ENCODE measurements around the gene TMEM255B. TPM values are rescaled to one million over a fixed set of nuclear protein-coding genes. Genes with fewer than 3 reads are reported as not detected.
A peak's percentile ranks its signal among the peaks of the same experiment; 100 is the strongest.

TMEM255B gene
- total RNA-seq, 1 donor from 2014 or later: 321 TPM

DNA sequence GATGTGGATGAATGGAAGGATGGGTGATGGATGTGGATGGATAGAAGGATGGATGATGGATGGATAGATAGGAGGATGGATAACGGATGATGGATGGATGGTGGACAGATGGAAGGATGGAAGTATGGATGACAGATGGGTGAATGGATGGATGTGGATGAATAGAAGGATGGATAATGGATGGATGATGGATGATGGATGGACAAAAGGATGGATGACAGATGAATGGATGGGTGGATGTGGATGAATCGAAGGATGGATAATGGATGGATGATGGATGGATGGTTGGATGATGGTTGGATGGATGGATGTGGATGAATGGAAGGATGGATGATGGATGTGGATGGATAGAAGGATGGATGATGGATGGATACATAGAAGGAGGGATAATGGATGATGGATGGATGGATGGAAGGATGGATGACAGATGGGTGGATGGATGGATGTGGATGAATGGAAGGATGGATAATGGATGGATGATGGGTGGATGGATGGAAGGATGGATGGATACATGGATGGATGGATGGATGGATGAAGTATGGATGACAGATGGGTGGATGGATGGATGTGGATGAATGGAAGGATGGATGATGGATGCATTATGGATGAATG lies 39.3 kb downstream of the TMEM255B start:
- Mint-ChIP-seq H3K27ac (ENCODE audit: unreplicated experiment) (no peak overlapping the region), H3K4me3 (ENCODE audit: unreplicated experiment) (no peak overlapping the region), H3K4me1 (ENCODE audit: unreplicated experiment) (peaks cover 3% of the 10 kb centered on the region), H3K36me3 (ENCODE audit: low read depth, unreplicated experiment) (peaks cover 11% of the 10 kb centered on the region), H3K27me3 (ENCODE audit: unreplicated experiment) (peaks cover 2% of the 10 kb centered on the region), H3K9me3 (ENCODE audit: unreplicated experiment) (no peaks in the 10 kb centered on the region)
- TF ChIP-seq, protein P1, sequence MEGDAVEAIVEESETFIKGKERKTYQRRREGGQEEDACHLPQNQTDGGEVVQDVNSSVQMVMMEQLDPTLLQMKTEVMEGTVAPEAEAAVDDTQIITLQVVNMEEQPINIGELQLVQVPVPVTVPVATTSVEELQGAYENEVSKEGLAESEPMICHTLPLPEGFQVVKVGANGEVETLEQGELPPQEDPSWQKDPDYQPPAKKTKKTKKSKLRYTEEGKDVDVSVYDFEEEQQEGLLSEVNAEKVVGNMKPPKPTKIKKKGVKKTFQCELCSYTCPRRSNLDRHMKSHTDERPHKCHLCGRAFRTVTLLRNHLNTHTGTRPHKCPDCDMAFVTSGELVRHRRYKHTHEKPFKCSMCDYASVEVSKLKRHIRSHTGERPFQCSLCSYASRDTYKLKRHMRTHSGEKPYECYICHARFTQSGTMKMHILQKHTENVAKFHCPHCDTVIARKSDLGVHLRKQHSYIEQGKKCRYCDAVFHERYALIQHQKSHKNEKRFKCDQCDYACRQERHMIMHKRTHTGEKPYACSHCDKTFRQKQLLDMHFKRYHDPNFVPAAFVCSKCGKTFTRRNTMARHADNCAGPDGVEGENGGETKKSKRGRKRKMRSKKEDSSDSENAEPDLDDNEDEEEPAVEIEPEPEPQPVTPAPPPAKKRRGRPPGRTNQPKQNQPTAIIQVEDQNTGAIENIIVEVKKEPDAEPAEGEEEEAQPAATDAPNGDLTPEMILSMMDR (IDR thresholded peaks at IDR 0.05; ENCODE audit: unreplicated experiment): no peak
- no peak for DNase-seq (ENCODE audit: low spot score)

DNA sequence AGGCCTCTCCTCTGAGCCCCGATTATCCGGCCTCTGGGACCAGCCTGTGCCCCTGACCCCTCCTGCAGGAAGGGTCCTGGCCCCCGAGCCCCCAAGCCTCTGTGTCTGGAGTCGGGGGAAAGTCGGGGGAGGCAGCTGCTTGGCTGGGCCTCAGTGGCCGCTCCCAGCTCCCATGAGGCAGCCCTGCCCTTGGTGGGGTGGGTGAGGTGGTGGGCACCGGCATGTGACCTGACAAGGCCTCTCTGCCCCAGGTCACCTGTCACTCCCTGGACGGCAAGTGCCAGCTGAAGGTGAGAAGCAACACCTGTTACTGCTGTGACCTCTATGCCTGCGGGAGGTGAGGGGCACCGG lies 41.5 kb downstream of the TMEM255B start:
- Mint-ChIP-seq H3K36me3 (ENCODE audit: low read depth, unreplicated experiment) (peaks cover 9% of the 10 kb centered on the region), H3K27ac (ENCODE audit: unreplicated experiment) (no peak overlapping the region), H3K27me3 (ENCODE audit: unreplicated experiment) (peaks cover 6% of the 10 kb centered on the region), H3K4me3 (ENCODE audit: unreplicated experiment) (no peak overlapping the region), H3K4me1 (ENCODE audit: unreplicated experiment) (peaks cover 3% of the 10 kb centered on the region), H3K9me3 (ENCODE audit: unreplicated experiment) (no peaks in the 10 kb centered on the region)
- TF ChIP-seq, protein P1 (IDR thresholded peaks at IDR 0.05; ENCODE audit: unreplicated experiment): no peak
- DNase-seq (ENCODE audit: low spot score): no peak

GRCh38 chr13:113801289-113801961 lies 42.4 kb downstream of the TMEM255B start:
- H3K4me3 Mint-ChIP-seq (ENCODE audit: unreplicated experiment): no peak overlapping the region
- no peaks in the 10 kb centered on the region for H3K9me3 Mint-ChIP-seq (ENCODE audit: unreplicated experiment)
- no peak for DNase-seq (ENCODE audit: low spot score)
- H3K36me3 Mint-ChIP-seq (ENCODE audit: low read depth, unreplicated experiment): peaks cover 14% of the 10 kb centered on the region
- TF ChIP-seq, protein P1 (IDR thresholded peaks at IDR 0.05; ENCODE audit: unreplicated experiment): no peak
- H3K27me3 Mint-ChIP-seq (ENCODE audit: unreplicated experiment): peaks cover 6% of the 10 kb centered on the region
- peaks cover 3% of the 10 kb centered on the region for H3K4me1 Mint-ChIP-seq (ENCODE audit: unreplicated experiment)
- no peak overlapping the region for H3K27ac Mint-ChIP-seq (ENCODE audit: unreplicated experiment)

GRCh38 chr13:113802090-113802531 lies 43.1 kb downstream of the TMEM255B start:
- no peak overlapping the region for H3K4me3 Mint-ChIP-seq (ENCODE audit: unreplicated experiment)
- TF ChIP-seq, protein P1 (IDR thresholded peaks at IDR 0.05; ENCODE audit: unreplicated experiment): no peak

GRCh38 chr13:113802761-113803160 lies 43.7 kb downstream of the TMEM255B start:
- no peak for DNase-seq (ENCODE audit: low spot score)
- Mint-ChIP-seq H3K27me3 (ENCODE audit: unreplicated experiment) (peaks cover 6% of the 10 kb centered on the region), H3K36me3 (ENCODE audit: low read depth, unreplicated experiment) (peaks cover 18% of the 10 kb centered on the region), H3K9me3 (ENCODE audit: unreplicated experiment) (peaks cover under 1% of the 10 kb centered on the region), H3K27ac (ENCODE audit: unreplicated experiment) (no peak overlapping the region), H3K4me1 (ENCODE audit: unreplicated experiment) (peaks cover 3% of the 10 kb centered on the region), H3K4me3 (ENCODE audit: unreplicated experiment) (no peak overlapping the region)
- TF ChIP-seq, protein P1 (IDR thresholded peaks at IDR 0.05; ENCODE audit: unreplicated experiment): no peak

More at GRCh38 chr13:113802090-113802531, 43.1 kb downstream of the TMEM255B start:
- H3K4me1 Mint-ChIP-seq (ENCODE audit: unreplicated experiment): peaks cover 3% of the 10 kb centered on the region
- DNase-seq (ENCODE audit: low spot score): peak; percentile 56
- peaks cover 14% of the 10 kb centered on the region for H3K36me3 Mint-ChIP-seq (ENCODE audit: low read depth, unreplicated experiment)
- H3K27ac Mint-ChIP-seq (ENCODE audit: unreplicated experiment): no peak overlapping the region
- no peaks in the 10 kb centered on the region for H3K9me3 Mint-ChIP-seq (ENCODE audit: unreplicated experiment)
- peaks cover 6% of the 10 kb centered on the region for H3K27me3 Mint-ChIP-seq (ENCODE audit: unreplicated experiment)
